Glomerular endothelial cell (primary cell): ENCODE results near the gene XRCC2. TPM values are rescaled to one million over a fixed set of nuclear protein-coding genes. Genes with fewer than 3 reads are reported as not detected.

Experiments
- DNase-seq: peaks from one replicate; pipeline ENCODE4 v3.0.0-alpha.2; 2011; ENCODE audit warnings: low read depth, low spot score; ENCODE audit errors: extremely low read depth
- total RNA-seq: library from RNA; depleted of rRNA; stranded (reverse); fragments of >200 nt; gene quantifications from 2 replicates; pipeline ENCODE4 v1.2.3, GENCODE V29; 2015

The XRCC2 gene
- total RNA-seq, 1 donor from 2014 or later: 4.6 TPM

DNA sequence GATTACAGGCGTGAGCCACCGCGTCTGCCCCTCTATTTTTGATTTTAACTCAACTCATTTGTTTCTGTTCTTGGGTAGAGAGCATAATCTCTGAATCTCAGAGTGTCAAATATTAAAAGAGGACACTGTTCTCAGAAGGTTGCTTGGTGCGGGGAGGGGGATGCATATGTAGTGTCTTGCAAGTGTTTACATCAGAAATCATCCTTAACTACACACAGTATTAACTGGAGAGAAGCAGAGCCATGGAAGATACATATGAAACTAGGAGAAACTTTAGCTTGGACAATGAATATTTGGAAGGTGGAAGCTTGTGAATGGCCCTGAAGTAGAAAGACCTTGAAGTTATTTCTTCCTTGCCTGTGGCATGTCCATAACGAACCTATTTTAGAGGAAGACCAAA, 57.5 kb downstream of the XRCC2 start:
- DNase-seq: no peak

- no peak for DNase-seq
These were observed 58.9 kb downstream of the XRCC2 start for GRCh38 chr7:152617056-152617455.

DNA sequence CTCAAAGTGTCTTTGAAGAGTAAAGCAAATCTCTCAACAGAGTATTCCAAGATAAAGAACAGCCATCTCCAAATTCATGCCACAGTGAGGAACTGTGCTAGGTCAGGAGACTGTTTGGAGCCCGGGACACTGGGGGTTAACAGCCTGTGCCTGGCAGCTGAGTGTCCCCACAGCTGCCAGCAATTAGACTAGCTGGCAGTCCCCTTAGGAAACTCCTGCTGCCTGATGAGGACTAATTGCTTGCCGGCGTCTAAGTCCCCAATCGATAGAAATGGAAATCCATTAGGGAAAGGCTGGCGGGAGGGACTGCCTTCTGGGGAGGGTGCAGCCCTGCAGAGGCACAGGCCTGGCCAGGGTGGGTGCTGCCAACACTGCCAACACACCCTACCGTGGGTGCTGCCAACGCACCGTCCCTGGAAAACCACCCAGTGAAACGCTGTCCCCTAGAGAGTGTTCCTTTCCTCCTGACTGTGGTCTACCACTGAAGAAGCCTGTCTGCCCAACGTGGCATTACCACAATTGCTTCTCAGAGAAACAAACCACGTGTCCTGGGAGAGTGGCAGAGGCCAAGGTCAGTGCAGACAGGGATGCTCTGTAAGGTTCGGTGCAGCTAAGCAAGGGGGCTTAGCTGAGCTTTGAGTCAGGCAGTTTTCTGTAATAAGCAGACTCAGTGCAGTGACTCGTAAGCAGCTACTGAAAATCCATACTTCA, 60.8 kb downstream of the XRCC2 start:
- no peak for DNase-seq

GRCh38 chr7:152608656-152609055, 67.3 kb downstream of the XRCC2 start:
- no peak for DNase-seq

DNA sequence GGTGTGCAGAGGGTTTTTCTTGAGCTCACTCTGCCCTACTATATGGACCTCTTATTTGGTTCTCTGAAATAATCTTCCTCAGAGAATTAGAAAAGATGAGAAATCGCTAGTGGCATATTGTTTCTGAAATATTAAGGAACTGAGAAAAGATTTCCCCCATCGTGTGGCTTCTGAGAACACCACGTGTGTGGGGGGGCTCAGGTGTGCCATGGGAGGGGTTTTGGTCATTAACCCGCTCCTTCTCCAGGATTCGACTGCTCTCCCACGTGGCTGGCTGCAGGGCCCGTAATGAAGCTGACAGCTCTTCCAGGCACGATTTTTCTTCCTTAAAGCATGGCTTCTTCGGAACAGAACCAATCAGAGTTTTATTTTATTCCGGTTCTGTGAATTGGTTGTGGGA, 67.7 kb downstream of the XRCC2 start:
- no peak for DNase-seq

DNA sequence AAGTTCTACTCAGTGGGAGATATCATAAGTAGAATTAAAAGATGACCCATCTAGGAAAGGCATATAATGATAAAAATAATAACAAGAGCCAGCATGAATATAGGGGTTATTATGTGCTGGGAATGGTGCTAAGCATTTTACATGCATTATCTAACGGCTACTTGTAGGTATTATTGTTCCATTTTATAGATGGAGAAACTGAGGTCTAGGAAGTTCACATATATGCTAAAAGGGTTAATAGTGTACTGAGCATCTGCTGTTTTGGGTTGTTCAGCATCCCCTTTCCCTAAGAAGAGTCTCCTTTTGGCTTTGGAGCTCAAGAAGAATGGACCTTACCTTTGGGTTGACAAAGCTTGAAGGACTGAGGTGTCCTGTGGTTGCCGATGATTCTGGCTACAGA, 68.9 kb downstream of the XRCC2 start:
- no peak for DNase-seq

GRCh38 chr7:152602962-152603361, 73.0 kb downstream of the XRCC2 start:
- no peak for DNase-seq

GRCh38 chr7:152601305-152601798, 74.6 kb downstream of the XRCC2 start:
- no peak for DNase-seq

DNA sequence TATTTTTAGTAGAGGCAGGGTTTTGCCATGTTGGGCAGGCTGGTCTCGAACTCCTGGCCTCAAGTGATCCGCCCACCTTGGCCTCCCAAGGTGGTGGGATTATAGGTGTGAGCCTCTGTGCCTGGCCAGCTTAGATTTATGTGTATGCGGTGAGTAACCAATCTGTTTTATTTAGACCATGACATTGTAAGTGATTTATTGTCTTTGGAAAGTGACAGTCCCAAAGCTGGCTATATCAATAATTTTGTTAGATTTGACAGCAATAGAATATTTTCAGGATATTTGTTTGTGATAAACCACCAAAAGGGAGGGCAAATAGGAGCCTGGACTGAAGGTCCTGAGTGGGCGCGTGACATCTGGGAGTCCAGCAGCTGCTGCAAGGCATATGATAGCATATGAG, 75.7 kb downstream of the XRCC2 start:
- no peak for DNase-seq

DNA sequence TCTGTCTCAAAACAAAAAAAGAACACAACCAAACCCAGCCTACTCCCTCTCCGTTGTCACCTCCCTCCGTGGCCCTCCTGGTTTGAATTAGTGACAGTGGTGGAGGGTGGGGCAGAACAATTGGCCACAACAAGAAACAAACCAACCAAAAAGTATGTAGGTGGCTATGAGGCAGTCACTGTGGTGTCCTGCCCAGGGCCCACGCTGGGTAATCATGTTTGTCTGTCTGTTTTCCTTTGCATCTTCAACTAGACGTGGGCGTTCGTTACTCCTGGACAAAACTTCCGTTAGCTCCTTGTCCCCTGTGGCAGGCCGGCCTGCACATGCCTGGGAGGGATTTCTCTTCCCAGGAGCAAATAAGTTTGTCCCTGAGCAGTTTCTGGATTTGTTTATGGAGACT, 78.4 kb downstream of the XRCC2 start:
- no peak for DNase-seq

DNA sequence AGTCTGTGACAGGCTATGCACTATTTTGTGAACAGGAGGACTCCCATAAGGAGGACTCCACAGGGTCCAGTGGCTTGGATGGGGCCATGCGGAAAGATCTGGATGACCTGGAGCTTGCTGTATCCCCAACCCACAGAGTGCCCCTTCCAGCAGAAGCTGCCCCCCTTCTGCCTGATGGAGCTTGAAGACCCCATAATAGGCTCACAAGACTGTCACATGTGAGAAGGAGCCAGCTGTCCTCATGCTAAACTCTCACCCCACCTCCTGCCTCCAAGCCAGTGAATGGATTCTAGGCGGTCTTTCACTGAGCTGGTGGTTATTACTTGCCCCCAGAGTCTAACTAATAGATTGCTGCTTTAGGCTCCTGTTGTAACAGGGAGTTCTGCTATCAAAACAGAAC, 79.1 kb downstream of the XRCC2 start:
- no peak for DNase-seq

Other genes with a start within 250 kb of the XRCC2 start
- 30.1 and 50.6 TPM in 2 replicates for gene KMT2C, start 240.1 kb downstream of the XRCC2 start, total RNA-seq
- 1.4 and 4.1 TPM in 2 replicates for gene ACTR3B, start 83.6 kb upstream of the XRCC2 start, total RNA-seq